Vagina (tissue), 2 donors: ENCODE results near the gene EPN1. TPM values are rescaled to one million over a fixed set of nuclear protein-coding genes. Genes with fewer than 3 reads are reported as not detected.

Source experiments
- DNase-seq, 2 donors: peaks; one replicate each; pipeline ENCODE4 v3.0.0-alpha.2; 2017; ENCODE audit errors: extremely low spot score in 2 of 2
- H3K27ac ChIP-seq: fragments of 200-600 bp; sonication (generic); one replicate; pipeline ENCODE4 v1.5.1; 2019
- H3K27me3 ChIP-seq: fragments of 200-600 bp; sonication (generic); one replicate; pipeline ENCODE4 v1.5.1; 2019
- H3K36me3 ChIP-seq, 2 donors: fragments of 200-600 bp; sonication (generic); one replicate each; pipeline ENCODE4 v1.5.1; 2017 to 2019
- H3K4me1 ChIP-seq: fragments of 200-600 bp; sonication (generic); one replicate; pipeline ENCODE4 v1.5.1; 2019
- H3K4me3 ChIP-seq, 2 donors: fragments of 200-600 bp; sonication (generic); 1 replicate in 1 of 2; 2 replicates in 1 of 2; pipeline ENCODE4 v1.5.1; 2016 to 2019
- H3K9me3 ChIP-seq: fragments of 200-600 bp; sonication (generic); one replicate; pipeline ENCODE4 v1.5.1; 2019
- POLR2A ChIP-seq, 2 donors: fragments of 450-650 bp; IDR thresholded peaks; one replicate each; pipeline ENCODE4 v1.6.1; 2017; ENCODE audit warnings: antibody characterized with exemption in 2 of 2, mild to moderate bottlenecking in 2 of 2, moderate library complexity in 2 of 2
- POLR2AphosphoS5 ChIP-seq, 2 donors: sonication (generic); formaldehyde crosslinking; IDR thresholded peaks; one replicate each; pipeline ENCODE4 v1.9.0; 2017; ENCODE audit warnings: antibody characterized with exemption in 2 of 2, mild to moderate bottlenecking in 2 of 2, low read depth in 1 of 2; ENCODE audit not compliant: insufficient read depth in 1 of 2
- intact Hi-C: fragments of 100-400 bp; cut with DNase I; formaldehyde crosslinking; loops from one replicate; pipeline ENCODE4 v1.15.1; 2023
- total RNA-seq: library from RNA; depleted of rRNA; stranded (reverse); fragments of >200 nt; gene quantifications from one replicate; pipeline ENCODE4 v1.2.3, GENCODE V29; 2016
- TF ChIP-seq, protein P1 (sequence below), 3 experiments: fragments of 450-650 bp in 2 of 3; fragments of 200-600 bp in 1 of 3; sonication (generic) in 1 of 3; IDR thresholded peaks; one replicate each; pipeline ENCODE4 v1.5.1; 2017 to 2019; ENCODE audit warnings: antibody characterized with exemption in 3 of 3, mild to moderate bottlenecking in 2 of 3, moderate library complexity in 2 of 3

Gene EPN1
- total RNA-seq, 1 donor from 2014 or later, result 43.7 TPM

DNA sequence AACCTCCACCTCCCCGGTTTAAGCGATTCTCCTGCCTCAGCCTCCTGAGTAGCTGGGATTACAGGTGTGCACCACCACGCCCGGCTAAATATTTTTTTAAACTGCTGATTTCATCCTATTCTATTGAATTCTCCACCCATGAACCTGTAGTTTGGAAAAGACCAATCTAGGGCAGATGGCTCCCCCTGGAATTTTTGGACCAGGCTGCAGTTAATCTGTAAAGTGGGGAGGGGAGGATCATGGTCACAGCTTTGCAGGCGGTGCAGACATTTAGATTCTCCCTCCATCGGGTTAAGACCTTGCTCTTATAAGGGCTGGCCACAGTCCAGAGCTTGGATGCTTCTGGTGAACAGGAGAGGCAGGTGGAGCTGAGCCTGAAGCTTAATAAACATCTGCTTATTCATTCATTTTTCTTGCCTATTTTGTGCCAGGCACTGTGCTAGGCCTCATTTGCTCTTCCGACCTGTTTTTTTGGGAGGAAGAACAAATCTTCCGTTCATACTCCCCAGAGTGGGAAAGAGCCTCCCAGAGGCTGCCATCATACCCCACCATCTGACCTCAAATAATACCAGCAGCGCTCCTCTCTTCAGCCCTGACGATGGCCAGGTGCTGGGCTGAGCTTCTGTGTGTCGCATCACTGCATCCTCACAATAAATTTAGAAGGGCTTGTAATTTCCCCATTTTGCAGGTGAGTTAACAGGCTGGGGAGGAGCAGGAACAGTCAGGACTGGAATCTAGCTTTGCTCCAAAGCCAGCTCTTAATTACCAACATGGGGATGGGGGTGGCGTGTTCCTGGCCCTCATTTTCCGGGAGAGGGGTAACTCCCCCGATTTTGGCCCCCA, 27.9 kb upstream of the EPN1 start:
- H3K27ac ChIP-seq, result peak overlapping the region; percentile 85
- peak overlapping the region; percentile 74 to 94 for H3K4me3 ChIP-seq
- H3K27me3 ChIP-seq, result no peaks in the 10 kb centered on the region
- H3K9me3 ChIP-seq, result no peaks in the 10 kb centered on the region
- intact Hi-C loops, result no loop called here
- H3K36me3 ChIP-seq, result peaks cover 0 to 11% of the 10 kb centered on the region in 2 donors
- no peak for DNase-seq
- H3K4me1 ChIP-seq, result peaks cover 50% of the 10 kb centered on the region
- TF ChIP-seq, protein P1, sequence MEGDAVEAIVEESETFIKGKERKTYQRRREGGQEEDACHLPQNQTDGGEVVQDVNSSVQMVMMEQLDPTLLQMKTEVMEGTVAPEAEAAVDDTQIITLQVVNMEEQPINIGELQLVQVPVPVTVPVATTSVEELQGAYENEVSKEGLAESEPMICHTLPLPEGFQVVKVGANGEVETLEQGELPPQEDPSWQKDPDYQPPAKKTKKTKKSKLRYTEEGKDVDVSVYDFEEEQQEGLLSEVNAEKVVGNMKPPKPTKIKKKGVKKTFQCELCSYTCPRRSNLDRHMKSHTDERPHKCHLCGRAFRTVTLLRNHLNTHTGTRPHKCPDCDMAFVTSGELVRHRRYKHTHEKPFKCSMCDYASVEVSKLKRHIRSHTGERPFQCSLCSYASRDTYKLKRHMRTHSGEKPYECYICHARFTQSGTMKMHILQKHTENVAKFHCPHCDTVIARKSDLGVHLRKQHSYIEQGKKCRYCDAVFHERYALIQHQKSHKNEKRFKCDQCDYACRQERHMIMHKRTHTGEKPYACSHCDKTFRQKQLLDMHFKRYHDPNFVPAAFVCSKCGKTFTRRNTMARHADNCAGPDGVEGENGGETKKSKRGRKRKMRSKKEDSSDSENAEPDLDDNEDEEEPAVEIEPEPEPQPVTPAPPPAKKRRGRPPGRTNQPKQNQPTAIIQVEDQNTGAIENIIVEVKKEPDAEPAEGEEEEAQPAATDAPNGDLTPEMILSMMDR (IDR thresholded peaks at IDR 0.05), result no peak
- TF ChIP-seq POLR2A (IDR thresholded peaks at IDR 0.05) (no peak), POLR2AphosphoS5 (IDR thresholded peaks at IDR 0.05; ENCODE audit: insufficient read depth in 1 of 2, low read depth in 1 of 2) (no peak)

DNA sequence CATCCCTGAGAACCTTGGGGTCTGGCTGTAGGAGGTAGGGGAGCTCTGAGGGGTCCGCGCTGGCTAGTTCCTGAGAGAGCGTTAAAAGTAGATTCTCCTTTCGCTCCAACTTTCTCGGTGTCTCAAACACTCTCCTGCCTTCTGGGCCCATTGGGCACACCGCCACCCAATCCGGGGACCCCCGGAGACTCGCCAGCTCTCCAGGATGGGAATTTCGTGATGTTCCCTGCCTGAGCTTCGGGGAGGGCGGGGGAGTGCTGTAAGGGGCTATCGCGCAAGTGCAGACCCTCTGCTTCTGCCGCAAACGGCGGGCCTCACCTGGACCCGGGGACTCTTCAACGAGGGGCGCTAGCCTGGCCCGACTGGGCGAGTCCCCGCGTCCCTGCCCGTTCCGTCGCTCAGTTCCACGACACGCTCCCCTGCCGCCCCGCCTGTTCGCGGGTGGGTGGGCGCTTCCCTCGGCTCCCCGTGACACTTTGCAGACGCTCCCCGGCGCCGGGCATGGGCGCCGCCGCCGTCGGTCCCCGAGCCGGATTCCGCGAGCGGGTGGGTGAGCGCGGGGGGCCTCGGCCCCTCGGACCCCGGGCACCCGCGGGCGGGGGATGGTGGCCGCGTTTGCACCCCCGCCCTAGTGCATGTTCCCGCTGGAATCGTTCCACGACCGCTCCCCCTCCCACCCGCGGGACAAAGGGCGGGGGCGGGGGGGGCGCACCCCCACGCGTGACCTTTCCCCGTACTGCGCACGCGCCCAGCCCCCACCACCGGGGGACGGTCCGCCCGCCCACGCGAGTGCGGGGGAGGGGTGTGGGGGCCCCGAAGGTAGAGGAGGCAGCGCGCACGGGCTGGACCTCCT, 27.1 kb upstream of the EPN1 start, which contains the start of gene CCDC106:
TSS of gene CCDC106 (plus strand) at position 481 of the 853 bp plus-strand sequence. CDS start 835 bp downstream, outside the sequence.
- H3K4me3 ChIP-seq, result peak within 1 kb of the TSS; percentile 74 to 94
- H3K27ac ChIP-seq, result peak within 1 kb of the TSS; percentile 85
- H3K9me3 ChIP-seq, result no peaks in the 10 kb centered on the region
- no peaks in the 10 kb centered on the region for H3K27me3 ChIP-seq
- intact Hi-C loops, result no loop called here
- peaks cover 0 to 11% of the 10 kb centered on the region in 2 donors for H3K36me3 ChIP-seq
- DNase-seq, result no peak
- peaks cover 45% of the 10 kb centered on the region for H3K4me1 ChIP-seq
- TF ChIP-seq POLR2AphosphoS5 (IDR thresholded peaks at IDR 0.05; ENCODE audit: insufficient read depth in 1 of 2, low read depth in 1 of 2) (peak in 1 of 2 donors; percentile 27), POLR2A (IDR thresholded peaks at IDR 0.05) (no peak)
- TF ChIP-seq, protein P1 (IDR thresholded peaks at IDR 0.05), result no peak

DNA sequence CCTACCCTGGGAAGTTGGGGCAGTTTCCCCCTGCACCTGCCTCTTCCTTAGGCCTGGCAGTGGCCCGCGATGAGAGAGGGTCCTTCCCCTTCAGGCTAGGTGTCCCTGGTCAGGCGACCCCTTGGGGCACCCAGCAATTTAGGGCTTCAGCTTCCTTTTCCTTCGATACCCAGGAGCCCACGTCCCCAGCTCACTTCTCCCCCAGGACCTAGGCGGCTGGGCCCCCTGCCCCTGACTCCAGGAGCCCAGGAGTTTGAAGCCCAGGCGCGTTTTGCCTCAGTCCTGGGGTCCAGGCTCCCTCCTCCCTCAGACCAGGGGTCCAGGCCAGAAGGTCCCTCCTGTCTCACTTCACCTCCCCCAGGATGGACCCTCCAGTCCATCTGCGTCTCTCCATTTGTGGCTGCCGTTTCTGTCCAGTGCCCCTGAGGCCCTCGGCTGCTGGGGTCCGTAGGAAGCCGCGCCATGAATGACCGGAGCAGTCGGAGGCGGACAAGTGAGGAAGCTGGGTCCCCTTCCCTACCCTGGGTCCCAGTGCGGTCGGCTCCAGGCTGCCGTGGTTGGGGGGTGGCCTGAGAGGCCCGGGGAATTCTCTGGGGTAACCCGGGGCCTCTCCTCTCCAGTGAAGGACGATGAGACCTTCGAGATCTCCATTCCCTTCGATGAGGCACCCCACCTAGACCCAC, 26.3 kb upstream of the EPN1 start:
- no peak for DNase-seq
- intact Hi-C loops, result no loop called here
- H3K9me3 ChIP-seq, result no peaks in the 10 kb centered on the region
- peak overlapping the region; percentile 74 to 94 for H3K4me3 ChIP-seq
- peaks cover 46% of the 10 kb centered on the region for H3K4me1 ChIP-seq
- peaks cover 0 to 11% of the 10 kb centered on the region in 2 donors for H3K36me3 ChIP-seq
- no peaks in the 10 kb centered on the region for H3K27me3 ChIP-seq
- peak in 1 of 2 donors; percentile 22 for TF ChIP-seq POLR2AphosphoS5 (IDR thresholded peaks at IDR 0.05; ENCODE audit: insufficient read depth in 1 of 2, low read depth in 1 of 2)
- TF ChIP-seq POLR2A (IDR thresholded peaks at IDR 0.05), result no peak
- TF ChIP-seq, protein P1 (IDR thresholded peaks at IDR 0.05), result no peak
- peak overlapping the region; percentile 85 for H3K27ac ChIP-seq

DNA sequence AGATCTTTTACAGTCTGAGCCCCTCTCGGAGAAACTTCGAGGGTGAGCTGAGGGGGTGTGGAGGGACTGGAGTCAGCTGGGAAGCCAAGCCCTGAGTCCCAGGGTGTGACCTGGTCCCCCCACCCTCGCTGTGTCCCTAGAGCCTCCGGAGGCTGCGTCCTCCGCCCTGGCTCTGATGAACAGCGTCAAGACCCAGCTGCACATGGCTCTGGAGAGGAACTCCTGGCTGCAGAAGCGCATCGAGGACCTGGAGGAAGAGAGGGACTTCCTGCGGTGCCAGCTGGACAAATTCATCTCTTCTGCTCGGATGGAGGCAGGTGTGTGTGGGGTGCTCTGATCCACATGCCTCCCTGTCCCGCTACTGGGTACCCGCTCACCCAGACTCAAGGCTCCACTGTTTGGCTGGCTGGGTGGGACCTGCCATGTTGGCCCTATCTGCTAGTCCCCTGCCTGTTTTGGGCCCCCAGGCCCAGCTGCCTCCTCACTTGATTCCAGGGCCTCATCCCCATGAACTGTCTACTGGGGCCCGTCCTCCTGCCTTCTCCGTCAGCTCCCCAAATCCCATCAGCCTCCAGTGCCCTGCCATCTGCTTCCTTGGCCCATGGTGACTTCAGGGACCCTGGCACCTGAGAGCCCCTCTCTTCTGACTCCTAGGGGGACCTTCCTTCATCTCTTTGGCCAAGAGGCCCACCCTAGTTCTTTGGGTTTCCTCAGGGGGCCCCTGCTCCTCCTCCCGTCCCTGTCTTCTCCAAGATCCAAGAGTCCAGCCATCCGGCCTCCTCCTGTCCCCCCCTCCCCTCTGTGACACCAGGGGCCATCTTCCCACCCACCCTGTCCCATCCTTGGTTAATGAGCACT, 25.5 kb upstream of the EPN1 start:
- DNase-seq, result no peak
- no peak overlapping the region for H3K27ac ChIP-seq
- intact Hi-C loops, result no loop called here
- H3K9me3 ChIP-seq, result no peaks in the 10 kb centered on the region
- H3K27me3 ChIP-seq, result no peaks in the 10 kb centered on the region
- peaks cover 0 to 11% of the 10 kb centered on the region in 2 donors for H3K36me3 ChIP-seq
- TF ChIP-seq, protein P1 (IDR thresholded peaks at IDR 0.05), result no peak
- TF ChIP-seq POLR2AphosphoS5 (IDR thresholded peaks at IDR 0.05; ENCODE audit: insufficient read depth in 1 of 2, low read depth in 1 of 2), result no peak
- no peak for TF ChIP-seq POLR2A (IDR thresholded peaks at IDR 0.05)
- peak overlapping the region; percentile 74 to 94 for H3K4me3 ChIP-seq
- H3K4me1 ChIP-seq, result peaks cover 39% of the 10 kb centered on the region
